Measurements from ENCODE around the gene KIAA1328. TPM values are rescaled to one million over a fixed set of nuclear protein-coding genes. Genes with fewer than 3 reads are reported as not detected.
"Not testable (repeated sequence)": the region's sequence is repeated elsewhere in the genome, so short reads cannot be mapped to it uniquely, and the experiment has no call there.

KIAA1328 gene
- total RNA-seq, 2 donors from 2014 or later: 8.9 to 12.5 TPM

DNA sequence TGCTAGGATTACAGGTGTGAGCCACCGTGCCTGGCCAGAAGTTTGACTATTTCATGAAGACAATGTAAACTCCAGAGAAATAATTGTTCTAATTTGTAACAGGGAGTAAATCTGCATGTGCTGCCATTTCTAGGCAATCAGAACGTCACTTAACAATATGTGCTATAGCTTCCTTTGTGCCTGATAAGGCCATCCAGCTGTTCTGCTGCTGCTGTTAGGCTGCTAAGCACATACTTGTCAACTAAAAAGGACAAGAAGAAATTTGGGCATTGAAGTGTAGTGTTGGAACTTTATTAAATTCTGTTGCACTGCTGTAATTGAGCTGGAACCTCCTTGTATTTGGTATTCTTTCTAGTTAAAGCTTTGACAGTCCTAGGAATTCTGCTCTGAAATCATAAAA lies 57.1 kb downstream of the KIAA1328 start:
- ATAC-seq (replicated peaks): no peak
- H3K27ac Mint-ChIP-seq: no peak overlapping the region
- no peak overlapping the region for H3K4me3 Mint-ChIP-seq
- no peaks in the 10 kb centered on the region for H3K9me3 Mint-ChIP-seq
- peaks cover 30% of the 10 kb centered on the region for H3K36me3 Mint-ChIP-seq (ENCODE audit: low read depth)
- H3K27me3 Mint-ChIP-seq: no peaks in the 10 kb centered on the region
- no peaks in the 10 kb centered on the region for H3K4me1 Mint-ChIP-seq

DNA sequence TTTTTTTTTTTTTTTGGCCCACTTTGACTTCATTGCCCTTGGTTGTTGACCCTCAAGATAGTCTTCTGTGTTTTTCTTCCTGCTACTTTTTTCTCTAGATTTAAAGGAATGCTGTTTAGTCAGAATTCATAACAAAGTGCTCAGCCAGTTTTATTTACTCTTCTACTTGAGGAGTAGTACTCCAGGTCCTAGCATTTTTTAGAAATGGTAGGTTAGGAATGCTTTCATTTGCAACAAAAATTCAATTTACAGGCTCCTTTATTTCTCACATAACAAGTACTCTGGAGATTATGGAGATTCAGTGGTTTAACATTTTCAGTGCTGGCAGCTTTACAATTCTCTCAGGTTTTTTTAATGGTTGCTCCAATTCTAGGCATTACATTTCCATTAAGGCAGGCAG lies 58.2 kb downstream of the KIAA1328 start:
- Mint-ChIP-seq H3K9me3 (no peaks in the 10 kb centered on the region), H3K27ac (no peak overlapping the region), H3K27me3 (no peaks in the 10 kb centered on the region), H3K4me1 (no peaks in the 10 kb centered on the region), H3K36me3 (ENCODE audit: low read depth) (peaks cover 26% of the 10 kb centered on the region), H3K4me3 (no peak overlapping the region)
- no peak for ATAC-seq (replicated peaks)

DNA sequence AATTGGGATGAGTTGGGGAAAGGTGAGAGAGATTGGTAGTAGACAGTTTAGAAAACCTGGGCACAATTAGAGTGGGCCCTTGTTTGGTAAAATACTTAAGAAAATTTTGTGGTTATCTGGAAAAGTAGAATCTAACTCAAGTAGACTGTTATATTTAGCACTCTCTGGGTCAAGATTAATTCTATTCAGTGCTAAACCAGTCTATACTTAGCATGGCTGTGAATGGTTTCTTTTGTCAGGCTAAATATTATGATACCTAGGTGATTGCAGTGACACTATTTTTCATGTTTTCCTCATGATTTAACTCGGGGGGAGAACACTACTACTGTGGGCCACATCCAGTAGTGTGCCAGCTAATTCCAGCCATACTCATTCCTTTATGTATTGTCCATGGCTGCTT lies 58.9 kb downstream of the KIAA1328 start:
- H3K27ac Mint-ChIP-seq: no peak overlapping the region
- H3K27me3 Mint-ChIP-seq: no peaks in the 10 kb centered on the region
- H3K4me3 Mint-ChIP-seq: no peak overlapping the region
- no peaks in the 10 kb centered on the region for H3K4me1 Mint-ChIP-seq
- ATAC-seq (replicated peaks): no peak
- no peaks in the 10 kb centered on the region for H3K9me3 Mint-ChIP-seq
- peaks cover 26% of the 10 kb centered on the region for H3K36me3 Mint-ChIP-seq (ENCODE audit: low read depth)

DNA sequence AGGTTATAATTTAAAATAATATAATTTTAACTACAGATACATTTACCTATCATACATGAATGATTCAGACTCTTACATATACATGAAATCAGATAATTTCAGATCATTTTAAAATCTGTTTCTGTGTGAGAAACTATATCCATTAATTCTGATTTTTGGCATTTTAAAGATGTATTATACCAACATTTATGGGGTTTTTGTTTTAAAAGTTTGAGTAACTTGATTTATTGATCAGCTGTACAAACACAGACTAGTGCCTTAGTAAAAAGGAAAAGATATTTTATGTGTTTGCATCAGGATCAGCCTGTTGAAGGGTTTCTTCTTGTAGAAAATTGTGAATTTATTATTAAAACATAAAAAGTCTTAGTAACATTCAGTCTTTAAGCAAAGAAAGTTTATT lies 59.9 kb downstream of the KIAA1328 start:
- H3K27ac Mint-ChIP-seq: no peak overlapping the region
- H3K4me1 Mint-ChIP-seq: no peaks in the 10 kb centered on the region
- H3K9me3 Mint-ChIP-seq: no peaks in the 10 kb centered on the region
- H3K36me3 Mint-ChIP-seq (ENCODE audit: low read depth): peaks cover 26% of the 10 kb centered on the region
- no peak for ATAC-seq (replicated peaks)
- no peaks in the 10 kb centered on the region for H3K27me3 Mint-ChIP-seq
- no peak overlapping the region for H3K4me3 Mint-ChIP-seq

DNA sequence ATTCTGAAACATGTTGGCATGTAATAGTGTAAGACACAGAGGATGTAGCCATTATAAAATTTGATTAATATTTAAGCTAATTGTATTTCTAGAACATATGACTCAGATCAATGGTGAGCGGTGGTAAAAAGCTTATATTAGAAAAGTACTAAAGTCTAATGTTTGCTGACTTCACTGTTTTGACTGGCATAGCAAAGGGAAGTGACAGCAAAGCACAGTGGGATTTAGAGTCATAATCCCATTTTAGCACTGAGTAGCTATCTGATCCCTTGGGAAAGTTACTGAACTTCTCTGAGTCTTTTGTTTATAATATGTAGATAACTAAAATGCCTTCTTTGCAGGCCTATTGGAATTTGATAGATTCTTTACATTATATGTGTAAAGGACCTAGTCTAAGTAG lies 60.4 kb downstream of the KIAA1328 start:
- no peak for ATAC-seq (replicated peaks)
- Mint-ChIP-seq H3K36me3 (ENCODE audit: low read depth) (peaks cover 28% of the 10 kb centered on the region), H3K4me1 (no peaks in the 10 kb centered on the region), H3K9me3 (no peaks in the 10 kb centered on the region), H3K4me3 (no peak overlapping the region), H3K27me3 (no peaks in the 10 kb centered on the region), H3K27ac (no peak overlapping the region)

DNA sequence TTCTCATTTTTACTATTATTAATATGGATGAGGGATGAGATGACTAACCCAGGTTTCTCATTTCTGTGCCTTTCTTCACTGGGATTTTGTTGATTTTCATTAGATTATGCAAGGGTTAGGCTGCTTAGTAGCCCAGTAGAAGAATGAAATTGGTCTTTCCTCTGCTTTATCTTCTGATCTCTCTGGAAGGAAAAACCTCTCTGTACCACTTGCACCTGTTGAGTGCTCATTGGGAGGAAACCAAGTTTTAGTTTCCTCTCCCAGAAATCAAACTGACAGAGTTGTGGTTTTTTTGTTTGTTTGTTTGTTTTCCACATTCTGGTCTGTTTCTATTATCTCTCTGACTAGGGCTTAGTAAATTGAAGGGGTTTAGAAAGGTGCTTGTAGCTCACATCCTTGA lies 60.8 kb downstream of the KIAA1328 start:
- H3K9me3 Mint-ChIP-seq: no peaks in the 10 kb centered on the region
- ATAC-seq (replicated peaks): no peak
- no peaks in the 10 kb centered on the region for H3K4me1 Mint-ChIP-seq
- H3K36me3 Mint-ChIP-seq (ENCODE audit: low read depth): peaks cover 31% of the 10 kb centered on the region
- H3K27me3 Mint-ChIP-seq: no peaks in the 10 kb centered on the region
- H3K27ac Mint-ChIP-seq: no peak overlapping the region
- H3K4me3 Mint-ChIP-seq: no peak overlapping the region

DNA sequence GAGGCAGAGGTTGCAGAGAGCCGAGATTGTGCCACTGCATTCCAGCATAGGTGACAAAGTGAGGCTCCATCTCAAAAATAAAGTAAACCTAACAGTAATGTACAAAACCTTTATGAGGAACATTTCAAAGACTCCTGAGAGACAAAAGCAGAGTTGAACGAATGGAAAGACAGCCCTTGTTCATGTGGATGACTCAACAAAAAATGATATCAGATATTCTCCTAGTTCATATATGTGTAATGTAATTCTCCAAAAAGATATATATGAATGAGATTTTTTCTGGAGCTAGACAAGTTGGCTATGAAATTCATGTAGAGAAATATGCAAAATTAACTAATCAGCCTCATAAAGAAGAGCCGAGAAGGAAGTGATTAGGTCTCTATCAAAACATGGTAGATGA lies 61.7 kb downstream of the KIAA1328 start:
- H3K4me3 Mint-ChIP-seq: no peak overlapping the region
- no peaks in the 10 kb centered on the region for H3K9me3 Mint-ChIP-seq
- H3K4me1 Mint-ChIP-seq: no peaks in the 10 kb centered on the region
- no peak overlapping the region for H3K27ac Mint-ChIP-seq
- peaks cover 25% of the 10 kb centered on the region for H3K36me3 Mint-ChIP-seq (ENCODE audit: low read depth)
- no peak for ATAC-seq (replicated peaks)
- H3K27me3 Mint-ChIP-seq: no peaks in the 10 kb centered on the region

DNA sequence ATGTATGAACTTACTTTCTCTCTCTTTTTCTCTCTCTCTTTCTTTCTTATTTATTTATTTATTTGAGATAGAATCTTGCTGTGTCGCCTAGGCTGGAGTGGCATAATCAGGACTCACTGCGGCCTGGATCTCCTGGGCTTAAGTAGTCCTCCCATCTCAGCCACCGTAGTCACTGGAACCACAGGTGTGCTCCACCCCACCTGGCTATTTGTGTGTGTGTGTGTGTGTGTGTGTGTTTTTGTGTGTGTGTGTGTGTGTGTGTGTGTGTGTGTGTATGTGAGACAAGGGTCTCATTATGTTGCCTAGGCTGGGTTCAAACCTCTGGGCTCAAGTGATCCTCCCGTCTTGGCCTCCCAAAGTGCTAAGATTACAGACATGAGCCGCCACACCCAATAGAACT lies 64.3 kb downstream of the KIAA1328 start:
- Mint-ChIP-seq H3K27ac (no peak overlapping the region), H3K36me3 (ENCODE audit: low read depth) (peaks cover 5% of the 10 kb centered on the region), H3K9me3 (no peaks in the 10 kb centered on the region), H3K4me1 (no peaks in the 10 kb centered on the region), H3K4me3 (no peak overlapping the region), H3K27me3 (no peaks in the 10 kb centered on the region)
- ATAC-seq (replicated peaks): no peak

DNA sequence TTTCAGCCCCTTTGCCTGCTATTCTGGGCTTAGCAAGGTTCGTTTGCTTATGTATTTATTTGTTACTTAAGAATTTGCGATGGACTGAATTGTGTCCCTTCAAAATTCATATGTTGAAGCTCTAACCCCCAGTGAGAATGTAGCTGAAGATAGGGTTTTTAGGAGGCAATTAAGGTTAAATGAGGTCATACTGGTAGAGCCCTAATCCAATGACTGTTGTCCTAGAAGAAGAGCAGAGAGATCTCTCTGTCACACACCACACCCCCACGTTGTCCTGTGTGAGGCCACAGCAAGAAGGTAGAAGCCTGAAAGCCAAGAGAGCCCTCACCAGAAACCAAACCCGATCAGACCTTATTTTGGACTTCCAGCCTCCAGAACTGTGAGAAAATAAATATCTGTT lies 66.7 kb downstream of the KIAA1328 start:
- ATAC-seq (replicated peaks): no peak
- Mint-ChIP-seq H3K27ac (no peak overlapping the region), H3K4me1 (no peaks in the 10 kb centered on the region), H3K4me3 (no peak overlapping the region), H3K27me3 (no peaks in the 10 kb centered on the region), H3K36me3 (ENCODE audit: low read depth) (peaks cover 11% of the 10 kb centered on the region), H3K9me3 (peaks cover 7% of the 10 kb centered on the region)

DNA sequence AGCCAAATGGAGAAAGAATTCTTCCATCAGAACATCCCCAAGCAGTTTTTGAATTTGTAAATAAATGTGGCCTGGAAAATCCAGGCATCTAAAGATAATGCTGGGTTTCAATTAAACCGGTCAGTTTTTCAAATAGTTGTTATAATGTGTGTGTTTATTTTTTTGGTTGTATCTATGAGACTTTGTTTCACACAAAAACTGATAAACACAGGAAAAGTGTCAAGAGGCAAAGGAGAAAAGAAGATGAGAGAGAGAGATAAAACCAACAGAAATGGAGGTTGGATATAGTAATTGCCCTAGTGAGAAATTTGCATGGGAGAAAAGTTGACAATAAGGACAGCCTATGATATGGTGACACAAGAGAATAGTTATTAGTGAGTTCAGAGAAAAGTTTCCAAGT lies 68.3 kb downstream of the KIAA1328 start:
- ATAC-seq (replicated peaks): no peak
- Mint-ChIP-seq H3K27ac (no peak overlapping the region), H3K9me3 (peaks cover 7% of the 10 kb centered on the region), H3K36me3 (ENCODE audit: low read depth) (peaks cover 11% of the 10 kb centered on the region), H3K27me3 (no peaks in the 10 kb centered on the region), H3K4me1 (no peaks in the 10 kb centered on the region), H3K4me3 (no peak overlapping the region)

DNA sequence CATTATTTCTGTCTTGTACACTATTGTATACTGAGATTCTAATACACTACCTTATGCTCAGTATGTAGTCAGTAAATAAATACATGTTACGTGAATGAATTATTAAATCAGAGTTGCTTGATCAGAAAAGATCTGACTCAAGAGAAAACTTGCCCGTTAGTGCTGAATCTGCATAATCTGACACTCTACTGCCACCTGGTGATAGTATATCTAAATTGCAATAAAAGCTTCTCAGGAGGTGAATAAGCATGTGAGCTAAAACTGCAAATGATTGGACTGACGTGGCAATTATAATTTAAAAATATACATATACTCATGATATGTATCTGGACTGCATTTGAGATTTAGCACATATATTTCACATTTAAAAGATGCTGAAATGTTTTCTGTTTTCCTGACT lies 70.4 kb downstream of the KIAA1328 start:
- H3K9me3 Mint-ChIP-seq: peaks cover 7% of the 10 kb centered on the region
- H3K27me3 Mint-ChIP-seq: no peaks in the 10 kb centered on the region
- no peak overlapping the region for H3K4me3 Mint-ChIP-seq
- H3K4me1 Mint-ChIP-seq: no peaks in the 10 kb centered on the region
- peaks cover 10% of the 10 kb centered on the region for H3K36me3 Mint-ChIP-seq (ENCODE audit: low read depth)
- ATAC-seq (replicated peaks): no peak
- no peak overlapping the region for H3K27ac Mint-ChIP-seq

DNA sequence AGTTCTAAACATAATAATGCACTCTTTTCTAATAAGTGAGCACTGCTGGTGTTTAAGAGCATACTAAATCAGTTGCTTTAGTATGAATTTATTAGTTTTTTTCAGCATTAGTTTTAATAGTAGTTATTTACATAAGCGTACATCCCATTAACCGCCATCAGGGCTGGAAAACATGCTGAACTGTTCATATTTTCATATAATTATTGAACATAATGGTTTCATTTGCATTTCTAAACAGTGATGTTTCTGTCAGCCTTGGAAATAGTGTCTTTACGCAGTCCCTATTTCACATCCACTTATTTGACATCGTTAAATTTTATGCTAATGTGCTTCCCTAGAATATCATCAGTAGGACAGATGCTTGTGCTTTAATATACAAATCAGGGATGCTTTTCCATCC lies 71.5 kb downstream of the KIAA1328 start:
- Mint-ChIP-seq H3K4me3 (no peak overlapping the region), H3K27me3 (no peaks in the 10 kb centered on the region), H3K36me3 (ENCODE audit: low read depth) (peaks cover 9% of the 10 kb centered on the region), H3K27ac (no peak overlapping the region), H3K4me1 (no peaks in the 10 kb centered on the region), H3K9me3 (peaks cover 7% of the 10 kb centered on the region)
- ATAC-seq (replicated peaks): no peak

DNA sequence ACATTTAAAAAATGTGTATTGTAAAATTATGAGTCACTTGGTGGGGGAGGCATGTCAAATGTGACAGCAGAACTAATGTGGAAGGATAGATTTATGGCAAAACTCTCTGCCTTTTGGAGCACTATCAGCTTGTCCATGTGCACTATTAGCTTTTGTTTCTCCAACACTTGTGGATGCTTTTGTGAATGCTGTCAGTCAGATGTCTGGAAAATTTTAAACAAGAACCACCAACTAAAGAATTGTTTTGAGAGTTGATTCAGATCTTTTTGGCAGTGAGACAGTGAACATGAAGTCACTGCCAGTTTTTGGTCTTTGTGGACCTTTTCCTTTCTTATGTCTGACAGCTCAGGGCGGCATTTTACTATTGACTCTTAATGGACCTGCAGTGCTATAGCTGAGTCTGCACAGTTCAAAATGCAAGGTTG lies 72.4 kb downstream of the KIAA1328 start:
- no peaks in the 10 kb centered on the region for H3K4me1 Mint-ChIP-seq
- H3K27ac Mint-ChIP-seq: no peak overlapping the region
- no peaks in the 10 kb centered on the region for H3K27me3 Mint-ChIP-seq
- H3K4me3 Mint-ChIP-seq: no peak overlapping the region
- peaks cover 7% of the 10 kb centered on the region for H3K9me3 Mint-ChIP-seq
- peaks cover 16% of the 10 kb centered on the region for H3K36me3 Mint-ChIP-seq (ENCODE audit: low read depth)
- no peak for ATAC-seq (replicated peaks)

DNA sequence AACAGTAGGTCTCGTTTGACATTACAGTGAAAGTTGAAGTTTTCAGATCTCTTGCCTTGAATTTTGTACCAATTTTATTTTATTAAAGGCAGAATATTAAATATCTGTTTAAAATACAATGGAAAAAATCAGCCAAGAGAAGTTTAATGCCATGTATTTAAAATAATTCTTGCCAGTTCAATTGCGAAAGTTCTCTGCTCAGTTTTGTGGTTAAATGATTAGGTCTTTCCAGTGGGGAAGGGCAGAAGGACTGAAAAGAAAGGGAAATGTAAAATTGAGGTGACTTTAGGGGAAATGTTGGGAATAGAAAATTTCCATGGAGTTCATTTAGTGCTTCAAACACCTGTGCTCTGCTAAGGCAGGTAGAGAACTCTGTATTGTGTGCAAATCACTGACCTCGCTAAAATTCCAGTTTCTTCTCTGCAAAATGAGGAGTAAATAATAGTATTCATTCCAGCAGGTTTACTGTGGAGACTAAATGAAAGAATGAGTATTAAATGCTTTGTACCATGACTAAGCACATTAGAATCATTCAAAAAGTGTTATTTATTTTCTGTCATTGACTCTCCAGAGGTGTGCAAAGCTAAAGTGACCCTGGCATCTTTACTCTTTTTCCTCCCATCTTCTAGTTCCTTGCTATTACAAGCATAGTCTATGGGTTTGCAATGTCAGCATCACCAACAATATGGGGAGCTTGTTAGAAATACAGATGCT lies 74.4 kb downstream of the KIAA1328 start:
- H3K27ac Mint-ChIP-seq: no peak overlapping the region
- no peak overlapping the region for H3K4me3 Mint-ChIP-seq
- no peaks in the 10 kb centered on the region for H3K4me1 Mint-ChIP-seq
- H3K36me3 Mint-ChIP-seq (ENCODE audit: low read depth): peaks cover 16% of the 10 kb centered on the region
- H3K27me3 Mint-ChIP-seq: no peaks in the 10 kb centered on the region
- no peak for ATAC-seq (replicated peaks)
- peaks cover 7% of the 10 kb centered on the region for H3K9me3 Mint-ChIP-seq

DNA sequence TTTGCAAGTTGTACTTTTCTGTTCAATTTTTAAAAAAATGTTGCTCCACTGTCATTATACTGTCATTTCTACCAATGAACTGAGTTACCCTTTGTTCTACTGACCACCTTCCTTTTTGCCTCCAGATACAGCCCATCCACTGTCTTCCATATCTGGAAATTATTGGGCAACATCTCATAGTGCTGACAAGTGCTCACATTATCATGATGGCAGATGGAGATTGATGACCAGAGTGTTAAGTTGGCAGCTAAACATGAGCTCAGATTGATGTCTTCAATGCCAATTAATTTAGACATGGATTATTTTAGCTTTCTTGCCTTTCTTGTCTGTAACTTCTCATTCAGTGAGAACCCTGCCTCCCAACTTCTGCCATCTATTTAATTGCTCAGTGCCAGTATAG lies 76.6 kb downstream of the KIAA1328 start:
- Mint-ChIP-seq H3K27me3 (no peaks in the 10 kb centered on the region), H3K4me1 (no peaks in the 10 kb centered on the region), H3K4me3 (no peak overlapping the region), H3K36me3 (ENCODE audit: low read depth) (peaks cover 9% of the 10 kb centered on the region), H3K9me3 (no peaks in the 10 kb centered on the region), H3K27ac (no peak overlapping the region)
- ATAC-seq (replicated peaks): no peak

DNA sequence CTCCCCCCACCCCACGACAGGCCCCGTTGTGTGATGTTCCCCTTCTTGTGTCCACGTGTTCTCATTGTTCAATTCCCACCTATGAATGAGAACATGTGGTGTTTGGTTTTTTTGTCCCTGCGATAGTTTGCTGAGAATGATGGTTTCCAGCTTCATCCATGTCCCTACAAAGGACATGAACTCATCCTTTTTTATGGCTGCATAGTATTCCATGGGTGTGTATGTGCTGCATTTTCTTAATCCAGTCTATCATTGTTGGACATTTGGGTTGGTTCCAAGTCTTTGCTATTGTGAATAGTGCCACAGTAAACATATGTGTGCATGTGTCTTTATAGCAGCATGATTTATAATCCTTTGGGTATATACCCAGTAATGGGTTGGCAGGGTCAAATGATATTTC lies 80.4 kb downstream of the KIAA1328 start:
- H3K4me1 Mint-ChIP-seq: peaks cover 10% of the 10 kb centered on the region
- not testable (repeated sequence) for ATAC-seq (replicated peaks); H3K27ac Mint-ChIP-seq; H3K4me3 Mint-ChIP-seq; H3K9me3 Mint-ChIP-seq; H3K36me3 Mint-ChIP-seq (ENCODE audit: low read depth); H3K27me3 Mint-ChIP-seq

Measured in activated T-helper 17 cell treated with anti-CD3 and anti-CD28 coated beads, Interleukin-2, amount 50 U/mL, for 72 hours (primary cell).